ENCODE results near the gene TMEM178B. TPM values are rescaled to one million over a fixed set of nuclear protein-coding genes. Genes with fewer than 3 reads are reported as not detected.

The TMEM178B gene
- polyA plus RNA-seq, 1 of the 3 experiments (the other 2 are of a cell fraction): 0.20 TPM

DNA sequence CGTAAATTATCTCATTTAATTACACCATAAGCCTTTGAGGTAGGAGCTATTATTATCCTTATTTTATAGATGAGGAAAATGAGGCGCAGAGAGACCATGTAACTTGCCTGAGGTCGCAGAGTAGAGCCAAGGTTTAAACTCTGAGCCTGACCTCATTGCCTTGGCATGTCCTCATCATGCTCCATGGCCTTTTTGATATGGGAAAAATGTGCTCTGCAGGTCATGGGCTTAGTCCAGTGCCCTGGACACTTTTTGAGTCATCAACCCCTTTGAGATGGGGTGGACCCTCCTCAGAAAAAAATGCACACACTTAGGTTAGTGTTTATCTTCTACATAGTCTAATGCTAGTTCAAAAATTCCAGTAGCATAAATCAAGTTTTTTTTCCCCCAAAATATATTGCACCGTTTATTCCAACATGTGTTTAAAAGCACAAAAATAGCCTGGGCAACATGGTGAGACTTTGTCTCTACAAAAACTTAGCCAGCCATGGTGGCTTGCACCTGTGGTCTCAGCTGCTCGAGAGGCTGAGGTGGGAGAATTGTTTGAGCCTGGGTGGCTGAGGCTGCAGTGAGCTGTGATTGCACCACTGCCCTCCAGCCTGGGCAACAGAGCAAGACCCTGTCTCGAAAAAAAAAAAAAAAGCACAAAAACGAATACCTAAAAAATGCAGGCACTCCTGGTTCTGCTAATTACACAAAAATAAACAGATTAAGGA lies 28.6 kb upstream of the TMEM178B start:
- H3K36me3 ChIP-seq (replicated peaks in 1 of 2; ENCODE audit: control insufficient read depth in 1 of 2, insufficient read depth in 2 of 2, low read length in 1 of 2): no peaks in the 10 kb centered on the region
- WGBS (ENCODE audit: low lambda C conversion rate): 8% methylated on average over 7 of the region's 7 CpGs
- H3K79me2 ChIP-seq (ENCODE audit: insufficient read depth): no peaks in the 10 kb centered on the region
- no peak for DNase-seq
- no peak overlapping the region for H3K27ac ChIP-seq (ENCODE audit: low read depth in 2 of 2, low read length in 1 of 2)
- H3K4me3 ChIP-seq (ENCODE audit: low read depth in 2 of 2, low read length in 1 of 2): no peak overlapping the region
- H3K27me3 ChIP-seq (ENCODE audit: insufficient read depth): no peaks in the 10 kb centered on the region
- no peak overlapping the region for H2AFZ ChIP-seq (ENCODE audit: low read depth)
- TF ChIP-seq YY1 (IDR thresholded peaks at IDR 0.05; ENCODE audit: low read depth): no peak
- no peak for TF ChIP-seq GABPA (IDR thresholded peaks at IDR 0.05; ENCODE audit: low read depth)
- TF ChIP-seq SIN3A (IDR thresholded peaks at IDR 0.05; ENCODE audit: borderline replicate concordance, low read depth, low read length): no peak
- TF ChIP-seq, protein P1, sequence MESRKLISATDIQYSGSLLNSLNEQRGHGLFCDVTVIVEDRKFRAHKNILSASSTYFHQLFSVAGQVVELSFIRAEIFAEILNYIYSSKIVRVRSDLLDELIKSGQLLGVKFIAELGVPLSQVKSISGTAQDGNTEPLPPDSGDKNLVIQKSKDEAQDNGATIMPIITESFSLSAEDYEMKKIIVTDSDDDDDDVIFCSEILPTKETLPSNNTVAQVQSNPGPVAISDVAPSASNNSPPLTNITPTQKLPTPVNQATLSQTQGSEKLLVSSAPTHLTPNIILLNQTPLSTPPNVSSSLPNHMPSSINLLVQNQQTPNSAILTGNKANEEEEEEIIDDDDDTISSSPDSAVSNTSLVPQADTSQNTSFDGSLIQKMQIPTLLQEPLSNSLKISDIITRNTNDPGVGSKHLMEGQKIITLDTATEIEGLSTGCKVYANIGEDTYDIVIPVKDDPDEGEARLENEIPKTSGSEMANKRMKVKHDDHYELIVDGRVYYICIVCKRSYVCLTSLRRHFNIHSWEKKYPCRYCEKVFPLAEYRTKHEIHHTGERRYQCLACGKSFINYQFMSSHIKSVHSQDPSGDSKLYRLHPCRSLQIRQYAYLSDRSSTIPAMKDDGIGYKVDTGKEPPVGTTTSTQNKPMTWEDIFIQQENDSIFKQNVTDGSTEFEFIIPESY (IDR thresholded peaks at IDR 0.05; ENCODE audit: borderline replicate concordance, low read depth): no peak
- no peak for TF ChIP-seq ELF1 (IDR thresholded peaks at IDR 0.05)
- TF ChIP-seq, protein P2, sequence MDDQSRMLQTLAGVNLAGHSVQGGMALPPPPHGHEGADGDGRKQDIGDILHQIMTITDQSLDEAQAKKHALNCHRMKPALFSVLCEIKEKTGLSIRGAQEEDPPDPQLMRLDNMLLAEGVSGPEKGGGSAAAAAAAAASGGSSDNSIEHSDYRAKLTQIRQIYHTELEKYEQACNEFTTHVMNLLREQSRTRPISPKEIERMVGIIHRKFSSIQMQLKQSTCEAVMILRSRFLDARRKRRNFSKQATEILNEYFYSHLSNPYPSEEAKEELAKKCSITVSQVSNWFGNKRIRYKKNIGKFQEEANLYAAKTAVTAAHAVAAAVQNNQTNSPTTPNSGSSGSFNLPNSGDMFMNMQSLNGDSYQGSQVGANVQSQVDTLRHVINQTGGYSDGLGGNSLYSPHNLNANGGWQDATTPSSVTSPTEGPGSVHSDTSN (IDR thresholded peaks at IDR 0.05): no peak
- H3K9me2 ChIP-seq: no peaks in the 10 kb centered on the region
- H3F3A ChIP-seq (replicated peaks; ENCODE audit: insufficient read depth): no peaks in the 10 kb centered on the region
- no peak overlapping the region; the same call in 1 of the 2 replicates for H3K4me2 ChIP-seq
- H4K20me1 ChIP-seq (ENCODE audit: insufficient read depth): no peaks in the 10 kb centered on the region
- no peaks in the 10 kb centered on the region for H3K9me3 ChIP-seq
- ChIA-PET CTCF (interaction anchor here (1.4 kb wide), 1 partner anchor 31 kb away, joined by 3 read pairs; the partner anchor contains the start of gene MRPS33), POLR2A (no interaction called here)
- H3K9ac ChIP-seq: no peak overlapping the region
- H3K4me1 ChIP-seq (ENCODE audit: control insufficient read depth in 1 of 2, insufficient read depth in 2 of 2, low read depth in 1 of 2, low read length in 1 of 2): no peaks in the 10 kb centered on the region

DNA sequence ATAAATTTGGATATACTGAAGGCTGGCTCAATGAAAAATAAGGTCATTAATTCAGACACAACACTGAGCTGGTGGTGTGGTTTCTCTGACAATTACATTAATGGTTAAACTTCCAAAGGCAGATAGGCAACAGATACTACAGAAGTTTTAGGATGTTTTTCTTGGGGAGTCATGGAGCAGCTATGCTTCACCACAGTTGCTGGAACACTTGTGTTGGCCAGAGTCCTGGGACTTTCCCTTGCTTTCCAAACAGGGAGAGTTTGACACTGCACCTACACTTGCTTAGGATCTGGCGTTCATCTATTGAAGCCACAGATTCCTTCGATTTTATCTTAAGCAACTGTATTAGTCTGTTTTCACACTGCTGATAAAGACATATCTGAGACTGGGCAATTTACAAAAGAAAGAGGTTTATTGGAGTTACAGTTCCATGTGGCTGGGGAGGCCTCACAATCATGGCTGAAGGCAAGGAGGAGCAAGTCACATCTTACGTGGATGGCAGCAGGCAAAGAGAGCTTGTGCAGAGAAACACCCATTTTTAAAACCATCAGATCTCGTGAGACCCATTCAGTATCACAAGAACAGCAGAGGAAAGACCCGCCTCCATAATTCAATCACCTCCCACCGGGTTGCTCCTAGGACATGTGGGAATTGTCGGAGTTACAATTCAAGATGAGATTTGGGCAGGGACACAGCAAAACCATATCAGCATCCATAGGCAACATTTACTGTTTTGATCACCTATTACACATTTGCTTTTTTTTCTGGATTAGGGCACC lies 27.8 kb upstream of the TMEM178B start:
- no peak overlapping the region for H3K4me3 ChIP-seq (ENCODE audit: low read depth in 2 of 2, low read length in 1 of 2)
- H3K9ac ChIP-seq: no peak overlapping the region
- no peaks in the 10 kb centered on the region for H3K4me1 ChIP-seq (ENCODE audit: control insufficient read depth in 1 of 2, insufficient read depth in 2 of 2, low read depth in 1 of 2, low read length in 1 of 2)
- no peak overlapping the region for H3K27ac ChIP-seq (ENCODE audit: low read depth in 2 of 2, low read length in 1 of 2)
- no peak overlapping the region for H2AFZ ChIP-seq (ENCODE audit: low read depth)
- H3K79me2 ChIP-seq (ENCODE audit: insufficient read depth): no peaks in the 10 kb centered on the region
- H3K4me2 ChIP-seq: no peak overlapping the region; the same call in 1 of the 2 replicates
- H3K9me3 ChIP-seq: no peaks in the 10 kb centered on the region
- no peaks in the 10 kb centered on the region for H4K20me1 ChIP-seq (ENCODE audit: insufficient read depth)
- no peaks in the 10 kb centered on the region for H3F3A ChIP-seq (replicated peaks; ENCODE audit: insufficient read depth)
- H3K9me2 ChIP-seq: no peaks in the 10 kb centered on the region
- no peaks in the 10 kb centered on the region for H3K27me3 ChIP-seq (ENCODE audit: insufficient read depth)
- no peak for DNase-seq
- TF ChIP-seq, protein P3, sequence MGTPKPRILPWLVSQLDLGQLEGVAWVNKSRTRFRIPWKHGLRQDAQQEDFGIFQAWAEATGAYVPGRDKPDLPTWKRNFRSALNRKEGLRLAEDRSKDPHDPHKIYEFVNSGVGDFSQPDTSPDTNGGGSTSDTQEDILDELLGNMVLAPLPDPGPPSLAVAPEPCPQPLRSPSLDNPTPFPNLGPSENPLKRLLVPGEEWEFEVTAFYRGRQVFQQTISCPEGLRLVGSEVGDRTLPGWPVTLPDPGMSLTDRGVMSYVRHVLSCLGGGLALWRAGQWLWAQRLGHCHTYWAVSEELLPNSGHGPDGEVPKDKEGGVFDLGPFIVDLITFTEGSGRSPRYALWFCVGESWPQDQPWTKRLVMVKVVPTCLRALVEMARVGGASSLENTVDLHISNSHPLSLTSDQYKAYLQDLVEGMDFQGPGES (IDR thresholded peaks at IDR 0.05; ENCODE audit: low read depth, low read length): no peak
- TF ChIP-seq RCOR1 (IDR thresholded peaks at IDR 0.05; ENCODE audit: low read length) (no peak), FOXM1 (IDR thresholded peaks at IDR 0.05; ENCODE audit: low read depth) (no peak), TAF1 (IDR thresholded peaks at IDR 0.05; ENCODE audit: borderline replicate concordance, low read depth, low read length) (no peak), SMC3 (IDR thresholded peaks at IDR 0.05; ENCODE audit: low read depth, low read length) (no peak)
- POLR2A ChIA-PET: no interaction called here
- 34% methylated on average over 7 of the region's 7 CpGs for WGBS (ENCODE audit: low lambda C conversion rate)
- H3K36me3 ChIP-seq (replicated peaks in 1 of 2; ENCODE audit: control insufficient read depth in 1 of 2, insufficient read depth in 2 of 2, low read length in 1 of 2): no peaks in the 10 kb centered on the region
- CTCF ChIA-PET: no interaction called here

Measured in SK-N-SH (cell line).